ENCODE measurements around the gene FLNB. TPM values are rescaled to one million over a fixed set of nuclear protein-coding genes. Genes with fewer than 3 reads are reported as not detected.

Gene FLNB
- total and polyA plus RNA-seq, 2 of the 8 experiments (the other 6 are each of a cell fraction or from before 2014, with no cell fraction given) = 72.3 to 118 TPM

- TF ChIP-seq CTCF (IDR thresholded peaks at IDR 0.05; ENCODE audit: control extremely low read depth in 1 of 3, insufficient read depth in 1 of 3, low read depth in 1 of 3, low read length in 3 of 3) (no peak), KDM1A (IDR thresholded peaks at IDR 0.05; ENCODE audit: borderline replicate concordance, low read length) (no peak), KDM4A (IDR thresholded peaks at IDR 0.05; ENCODE audit: low read depth, low read length, severe bottlenecking) (no peak)
- TF ChIP-seq, protein P1, sequence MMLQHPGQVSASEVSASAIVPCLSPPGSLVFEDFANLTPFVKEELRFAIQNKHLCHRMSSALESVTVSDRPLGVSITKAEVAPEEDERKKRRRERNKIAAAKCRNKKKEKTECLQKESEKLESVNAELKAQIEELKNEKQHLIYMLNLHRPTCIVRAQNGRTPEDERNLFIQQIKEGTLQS (IDR thresholded peaks at IDR 0.05; ENCODE audit: insufficient read depth, low read depth, low read length) = no peak
Measured at GRCh38 chr3:58092521-58092920, 84.3 kb downstream of the FLNB start (continued).
